GM18909 (cell line): ENCODE data around the gene TDRD7.

ENCODE experiments used
- ATAC-seq: cut with Tn5 transposase; IDR thresholded peaks from one replicate; pipeline ENCODE4 v1.9.1; 2021; ENCODE audit warnings: mild to moderate bottlenecking; ENCODE audit not compliant: unreplicated experiment, poor library complexity

Gene TDRD7, protein sequence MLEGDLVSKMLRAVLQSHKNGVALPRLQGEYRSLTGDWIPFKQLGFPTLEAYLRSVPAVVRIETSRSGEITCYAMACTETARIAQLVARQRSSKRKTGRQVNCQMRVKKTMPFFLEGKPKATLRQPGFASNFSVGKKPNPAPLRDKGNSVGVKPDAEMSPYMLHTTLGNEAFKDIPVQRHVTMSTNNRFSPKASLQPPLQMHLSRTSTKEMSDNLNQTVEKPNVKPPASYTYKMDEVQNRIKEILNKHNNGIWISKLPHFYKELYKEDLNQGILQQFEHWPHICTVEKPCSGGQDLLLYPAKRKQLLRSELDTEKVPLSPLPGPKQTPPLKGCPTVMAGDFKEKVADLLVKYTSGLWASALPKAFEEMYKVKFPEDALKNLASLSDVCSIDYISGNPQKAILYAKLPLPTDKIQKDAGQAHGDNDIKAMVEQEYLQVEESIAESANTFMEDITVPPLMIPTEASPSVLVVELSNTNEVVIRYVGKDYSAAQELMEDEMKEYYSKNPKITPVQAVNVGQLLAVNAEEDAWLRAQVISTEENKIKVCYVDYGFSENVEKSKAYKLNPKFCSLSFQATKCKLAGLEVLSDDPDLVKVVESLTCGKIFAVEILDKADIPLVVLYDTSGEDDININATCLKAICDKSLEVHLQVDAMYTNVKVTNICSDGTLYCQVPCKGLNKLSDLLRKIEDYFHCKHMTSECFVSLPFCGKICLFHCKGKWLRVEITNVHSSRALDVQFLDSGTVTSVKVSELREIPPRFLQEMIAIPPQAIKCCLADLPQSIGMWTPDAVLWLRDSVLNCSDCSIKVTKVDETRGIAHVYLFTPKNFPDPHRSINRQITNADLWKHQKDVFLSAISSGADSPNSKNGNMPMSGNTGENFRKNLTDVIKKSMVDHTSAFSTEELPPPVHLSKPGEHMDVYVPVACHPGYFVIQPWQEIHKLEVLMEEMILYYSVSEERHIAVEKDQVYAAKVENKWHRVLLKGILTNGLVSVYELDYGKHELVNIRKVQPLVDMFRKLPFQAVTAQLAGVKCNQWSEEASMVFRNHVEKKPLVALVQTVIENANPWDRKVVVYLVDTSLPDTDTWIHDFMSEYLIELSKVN

DNA sequence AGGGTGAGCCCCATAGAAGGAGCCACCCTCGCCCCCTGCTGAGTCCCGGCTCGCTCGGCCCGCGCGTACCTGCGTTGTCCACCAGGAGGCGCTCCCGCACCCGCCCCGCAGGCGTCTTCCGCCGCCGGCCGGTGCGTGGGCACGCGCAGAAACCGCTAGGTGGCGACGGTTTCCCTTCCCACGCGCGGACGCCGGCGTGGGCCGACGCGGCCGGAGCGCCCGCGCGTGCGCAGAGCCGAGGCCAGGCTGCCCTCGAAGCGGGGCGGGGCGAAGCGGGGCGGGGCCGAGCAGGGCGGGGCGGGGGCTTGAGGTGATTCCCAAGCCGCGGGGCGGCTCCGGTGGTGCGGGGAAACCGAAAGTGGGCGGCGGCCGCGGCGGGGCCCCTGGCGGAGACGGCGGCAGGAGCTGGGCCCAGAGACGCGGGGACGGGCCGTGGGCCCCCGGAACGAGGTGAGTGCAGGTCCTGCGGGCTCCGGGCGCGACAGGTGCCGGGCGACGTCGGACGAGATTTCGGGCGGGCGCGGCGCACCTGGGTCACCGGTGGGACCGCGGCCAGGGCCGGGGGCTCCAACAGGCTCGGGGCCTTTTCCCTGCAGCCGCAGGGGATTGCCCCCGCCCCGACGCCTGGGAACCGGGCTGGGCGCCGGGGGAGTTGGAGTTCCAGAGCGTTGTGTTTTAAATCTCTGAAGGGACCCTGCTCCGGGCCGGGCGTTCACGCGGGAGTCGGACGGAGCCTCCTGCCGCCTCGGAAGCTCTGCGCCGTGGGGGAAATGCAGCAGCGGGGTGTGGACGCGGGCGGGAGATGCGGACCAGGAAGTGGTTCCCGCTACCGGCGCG lies at the start of gene TDRD7:
TSS of gene TDRD7 (plus strand) at position 308 of the 837 bp plus-strand sequence. CDS start 16,370 bp downstream, outside the sequence.
- peak; percentile 79 for ATAC-seq

DNA sequence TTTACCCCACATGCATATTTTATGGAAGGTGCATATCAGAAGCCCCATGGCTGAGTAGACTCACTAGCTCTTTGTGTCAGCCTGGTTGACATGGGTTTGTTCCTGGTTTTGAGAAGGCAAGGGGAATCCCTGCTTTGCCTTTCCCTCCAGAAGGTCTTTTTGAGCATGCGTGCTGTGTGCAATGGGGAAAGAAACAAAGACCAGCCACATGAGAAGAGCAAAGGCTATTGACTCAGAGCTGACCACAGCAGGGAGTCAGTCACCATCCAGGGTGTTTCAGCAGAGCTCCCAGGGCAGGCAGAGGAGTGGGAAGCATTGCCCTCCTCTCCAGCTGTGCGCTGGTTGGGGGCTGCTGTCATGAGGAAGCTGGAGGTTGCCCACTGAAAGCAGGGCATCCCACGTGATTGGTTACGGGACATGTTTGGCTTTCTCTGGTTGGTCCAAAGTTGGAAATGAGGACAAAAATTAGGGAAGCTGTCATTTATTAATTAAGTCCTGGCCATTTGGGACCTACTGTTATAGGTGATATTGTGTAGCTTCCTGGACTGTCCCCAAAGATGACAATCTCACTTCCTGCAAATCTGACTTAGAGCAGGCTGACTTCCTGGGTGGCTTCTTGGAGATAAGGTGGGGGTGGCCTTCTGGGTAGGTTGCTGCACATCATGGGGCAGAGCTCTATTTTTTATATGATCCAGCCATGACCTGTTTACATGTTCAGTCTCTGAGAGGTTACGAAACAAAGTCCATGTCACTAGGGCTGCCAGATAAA lies 48.9 kb upstream of the TDRD7 start:
- ATAC-seq: no peak

- ATAC-seq: no peak
Observed at GRCh38 chr9:97363661-97364299, 48.1 kb upstream of the TDRD7 start.

DNA sequence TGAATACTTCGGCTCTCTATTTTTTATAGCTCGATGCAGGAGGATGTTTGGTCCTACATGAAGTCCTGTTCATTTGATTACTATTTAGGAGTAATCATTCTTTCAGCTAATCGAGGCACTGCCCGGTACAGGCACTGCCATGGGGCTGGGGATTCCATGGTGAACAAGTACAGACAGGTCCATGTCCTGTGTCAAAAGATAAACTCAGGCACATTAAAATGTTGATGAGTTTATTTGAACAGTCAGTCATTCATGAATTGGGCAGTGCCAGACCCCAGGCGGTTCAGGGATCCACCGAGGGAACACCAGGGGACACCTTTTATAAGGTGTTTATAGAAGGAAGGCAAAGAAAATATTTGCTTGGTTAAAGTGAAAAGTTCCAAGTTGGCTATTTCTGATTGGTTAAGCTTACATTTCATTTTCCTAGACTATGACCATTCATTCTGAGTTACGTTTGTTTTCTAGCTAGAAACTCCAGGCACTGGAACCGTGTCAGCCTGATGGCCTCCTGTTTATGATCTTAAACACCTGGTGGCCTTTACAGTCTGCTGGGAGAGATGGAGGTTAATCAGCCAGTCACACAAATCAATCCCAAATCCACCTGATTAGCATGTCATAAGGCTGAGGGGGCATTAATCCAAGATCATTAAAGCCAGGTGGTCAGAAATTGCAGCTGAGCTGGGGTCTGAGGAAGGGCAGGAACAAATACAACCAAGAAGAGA lies 47.0 kb upstream of the TDRD7 start:
- no peak for ATAC-seq

GRCh38 chr9:97365634-97366033 lies 46.3 kb upstream of the TDRD7 start:
- no peak for ATAC-seq

GRCh38 chr9:97366476-97366875 lies 45.4 kb upstream of the TDRD7 start:
- ATAC-seq: no peak

- no peak for ATAC-seq
Observed at GRCh38 chr9:97366889-97367288, 45.0 kb upstream of the TDRD7 start.

GRCh38 chr9:97367729-97368128 lies 44.2 kb upstream of the TDRD7 start:
- peak; percentile 54 for ATAC-seq

DNA sequence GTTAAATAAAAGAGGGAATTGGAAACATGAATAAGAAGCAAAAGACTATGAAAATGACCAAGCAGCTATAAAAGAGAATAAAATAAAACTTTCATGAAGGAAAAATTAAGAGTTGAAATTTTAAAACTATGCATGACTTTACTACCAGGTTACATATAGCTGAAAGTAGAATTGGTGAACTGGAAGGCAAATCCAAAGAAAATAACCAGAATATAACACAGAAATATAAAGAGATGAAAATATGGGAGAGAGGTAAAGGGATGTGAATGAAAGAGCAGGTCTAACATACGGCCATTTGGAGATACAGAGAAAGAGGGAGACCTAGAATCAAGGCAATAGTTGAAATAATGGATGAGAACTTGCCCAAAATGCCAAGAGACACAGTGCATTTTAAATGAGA lies 42.9 kb upstream of the TDRD7 start:
- no peak for ATAC-seq

DNA sequence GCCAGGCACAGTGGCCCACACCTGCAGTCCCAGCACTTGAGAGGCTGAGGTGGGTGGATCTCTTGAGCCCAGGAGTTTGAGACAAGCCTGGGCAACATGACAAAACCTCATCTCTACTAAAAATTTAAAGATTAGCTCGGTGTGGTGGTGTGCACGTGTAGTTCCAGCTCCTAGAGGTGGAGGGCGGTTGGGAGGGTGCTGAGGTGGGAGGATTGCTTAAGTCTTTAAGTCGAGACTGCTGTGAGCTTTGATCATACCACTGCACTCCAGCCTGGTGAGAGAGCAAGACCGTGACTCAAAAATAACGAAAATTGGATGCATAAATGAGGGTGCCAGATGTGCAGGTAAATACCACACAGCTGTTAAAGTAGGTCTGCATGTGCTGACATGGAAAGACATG lies 39.3 kb upstream of the TDRD7 start:
- no peak for ATAC-seq

- no peak for ATAC-seq
Observed at GRCh38 chr9:97373331-97373730, 38.6 kb upstream of the TDRD7 start.

- no peak for ATAC-seq
Observed at GRCh38 chr9:97374811-97375210, 37.1 kb upstream of the TDRD7 start.

GRCh38 chr9:97376902-97377301 lies 35.0 kb upstream of the TDRD7 start:
- no peak for ATAC-seq

DNA sequence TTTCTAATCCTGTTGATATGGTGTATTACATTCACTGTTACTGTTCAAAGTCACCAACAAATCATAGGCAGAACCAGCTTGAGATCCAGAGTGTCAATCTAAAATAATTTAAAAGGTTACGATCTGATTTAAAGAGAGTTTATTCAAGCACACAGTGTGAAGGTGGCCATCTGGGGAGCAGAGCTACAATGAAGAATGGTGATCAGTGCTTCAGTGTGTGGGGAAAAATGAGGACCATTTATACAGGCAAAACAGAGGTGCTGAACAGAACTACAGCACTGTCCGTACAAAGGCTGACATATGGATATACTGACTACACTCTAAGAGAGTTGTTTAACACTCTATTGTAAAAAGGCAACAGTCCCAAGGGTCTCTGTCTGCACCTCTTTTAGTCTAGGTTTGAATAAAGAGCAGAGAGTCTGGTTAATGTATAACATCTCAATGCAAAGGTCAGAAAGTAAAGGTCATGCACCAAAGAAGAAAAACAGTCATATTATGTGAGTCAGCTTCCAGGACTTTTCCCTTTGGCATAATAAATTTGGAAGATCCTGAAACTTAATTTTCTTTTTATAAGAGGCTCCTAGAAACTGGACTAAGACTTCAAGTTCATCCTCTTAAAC lies 29.7 kb upstream of the TDRD7 start:
- ATAC-seq: no peak

- ATAC-seq: no peak
Observed at GRCh38 chr9:97384406-97385262, 27.3 kb upstream of the TDRD7 start.

- no peak for ATAC-seq
Observed at GRCh38 chr9:97385626-97386264, 26.2 kb upstream of the TDRD7 start.
